ENCODE measurements around the gene SLC29A3. TPM values are rescaled to one million over a fixed set of nuclear protein-coding genes. Genes with fewer than 3 reads are reported as not detected.

Gene SLC29A3
- total RNA-seq, 1 donor from 2014 or later = 0.58 TPM

- no peak overlapping the region for H3K4me3 ChIP-seq (ENCODE audit: low read depth, low read length)
- DNase-seq (ENCODE audit: low read depth) = no peak
- no peak for TF ChIP-seq CTCF (conservative IDR thresholded peaks at IDR 0.05; ENCODE audit: low read depth, low read length)
These were observed 80.9 kb downstream of the SLC29A3 start for GRCh38 chr10:71399946-71400345.

GRCh38 chr10:71401056-71401455 lies 82.0 kb downstream of the SLC29A3 start:
- no peak for DNase-seq (ENCODE audit: low read depth)
- H3K4me3 ChIP-seq (ENCODE audit: low read depth, low read length) = no peak overlapping the region
- TF ChIP-seq CTCF (conservative IDR thresholded peaks at IDR 0.05; ENCODE audit: low read depth, low read length) = no peak

- DNase-seq (ENCODE audit: low read depth) = no peak
- TF ChIP-seq CTCF (conservative IDR thresholded peaks at IDR 0.05; ENCODE audit: low read depth, low read length) = no peak
- no peak overlapping the region for H3K4me3 ChIP-seq (ENCODE audit: low read depth, low read length)
These were observed 82.9 kb downstream of the SLC29A3 start for GRCh38 chr10:71402005-71402404.

- no peak for TF ChIP-seq CTCF (conservative IDR thresholded peaks at IDR 0.05; ENCODE audit: low read depth, low read length)
- no peak overlapping the region for H3K4me3 ChIP-seq (ENCODE audit: low read depth, low read length)
- no peak for DNase-seq (ENCODE audit: low read depth)
These were observed 85.6 kb downstream of the SLC29A3 start for GRCh38 chr10:71404503-71405295.

DNA sequence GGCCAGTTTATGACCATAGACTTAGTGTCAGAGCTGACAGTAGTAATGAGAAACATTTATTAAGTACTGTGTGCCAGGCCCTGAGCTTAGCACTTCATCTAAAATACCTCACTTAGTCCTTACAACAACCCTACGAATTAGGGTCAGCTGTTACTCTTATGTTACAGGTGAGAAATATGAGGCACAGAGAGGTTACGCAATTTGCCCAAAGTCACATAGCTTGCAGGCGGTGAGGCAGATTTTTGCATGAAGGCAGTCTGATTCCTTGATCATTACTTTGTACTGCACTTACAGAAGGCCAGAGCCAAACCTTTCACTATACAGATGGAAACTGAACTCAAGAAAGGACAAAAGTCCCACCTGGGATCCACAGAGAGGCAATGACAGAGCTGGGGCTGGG lies 87.8 kb downstream of the SLC29A3 start:
- H3K4me3 ChIP-seq (ENCODE audit: low read depth, low read length) = no peak overlapping the region
- no peak for TF ChIP-seq CTCF (conservative IDR thresholded peaks at IDR 0.05; ENCODE audit: low read depth, low read length)
- DNase-seq (ENCODE audit: low read depth) = no peak

- TF ChIP-seq CTCF (conservative IDR thresholded peaks at IDR 0.05; ENCODE audit: low read depth, low read length) = no peak
- DNase-seq (ENCODE audit: low read depth) = no peak
These were observed 89.6 kb downstream of the SLC29A3 start for GRCh38 chr10:71408436-71409225.

More at GRCh38 chr10:71408436-71409225, 89.6 kb downstream of the SLC29A3 start:
- no peak overlapping the region for H3K4me3 ChIP-seq (ENCODE audit: low read depth, low read length)

Measured in epithelial cell of proximal tubule (primary cell).